ENCODE data around the gene KRTAP10-9.
"Not testable (repeated sequence)": the region's sequence is repeated elsewhere in the genome, so short reads cannot be mapped to it uniquely, and the experiment has no call there.

Gene KRTAP10-9

GRCh38 chr21:44599264-44600029 is 27.4 kb upstream of the KRTAP10-9 start:
- no peak for DNase-seq (ENCODE audit: low read depth)
- H3K4me3 ChIP-seq (ENCODE audit: low read depth, low read length): no peak overlapping the region
- TF ChIP-seq CTCF (conservative IDR thresholded peaks at IDR 0.05; ENCODE audit: low read depth, low read length): no peak

- DNase-seq (ENCODE audit: low read depth); H3K4me3 ChIP-seq (ENCODE audit: low read depth, low read length): not testable (repeated sequence)
Measured at GRCh38 chr21:44600118-44600978, 26.5 kb upstream of the KRTAP10-9 start, which contains the start of gene KRTAP10-7. KRTAP10-7 (plus strand) TSS chr21:44600597; CDS start chr21:44600622, 25 bp downstream.

GRCh38 chr21:44601091-44601490 is 25.8 kb upstream of the KRTAP10-9 start:
- H3K4me3 ChIP-seq (ENCODE audit: low read depth, low read length); DNase-seq (ENCODE audit: low read depth): not testable (repeated sequence)

DNA sequence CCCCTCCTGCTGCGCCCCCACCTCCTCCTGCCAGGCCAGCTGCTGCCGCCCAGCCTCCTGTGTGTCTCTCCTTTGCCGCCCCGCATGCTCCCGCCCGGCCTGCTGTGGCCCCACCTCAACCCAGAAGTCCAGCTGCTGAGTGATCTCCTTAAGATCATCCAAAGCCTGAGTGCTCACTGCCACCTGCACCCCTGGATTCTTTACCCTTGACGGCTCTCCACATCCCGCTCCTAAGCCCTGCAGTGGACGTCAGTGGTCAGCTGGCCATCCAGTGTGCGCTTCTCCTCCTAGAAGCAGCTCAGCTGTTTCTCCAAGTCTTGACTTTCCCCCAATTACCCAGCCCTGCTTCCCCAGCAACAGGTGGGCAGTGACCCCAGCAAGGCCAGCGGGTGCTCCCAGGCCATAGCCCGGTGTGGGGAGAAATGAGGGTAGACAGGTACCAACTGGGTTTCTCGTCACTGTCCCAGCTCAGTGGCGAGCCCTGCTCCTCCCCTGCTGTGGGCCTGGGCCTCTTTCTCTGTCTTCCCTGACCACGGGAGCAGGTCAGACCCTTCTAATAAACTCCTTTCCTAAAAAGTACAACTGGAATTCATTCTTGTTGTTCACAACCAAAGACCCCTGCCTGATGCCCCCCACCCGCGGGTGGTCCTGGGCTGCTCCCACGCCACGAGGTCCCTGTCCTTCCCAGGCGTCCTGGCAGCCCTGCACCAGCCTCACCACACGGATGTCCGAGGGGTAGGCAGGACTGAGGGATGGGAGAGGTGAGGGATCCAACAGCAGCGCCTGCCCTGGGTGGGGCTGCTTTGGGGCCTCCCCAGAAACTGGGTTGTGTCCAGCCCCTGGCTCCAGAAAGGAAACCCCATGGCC is 25.1 kb upstream of the KRTAP10-9 start:
- DNase-seq (ENCODE audit: low read depth): no peak
- H3K4me3 ChIP-seq (ENCODE audit: low read depth, low read length): no peak overlapping the region
- no peak for TF ChIP-seq CTCF (conservative IDR thresholded peaks at IDR 0.05; ENCODE audit: low read depth, low read length)

DNA sequence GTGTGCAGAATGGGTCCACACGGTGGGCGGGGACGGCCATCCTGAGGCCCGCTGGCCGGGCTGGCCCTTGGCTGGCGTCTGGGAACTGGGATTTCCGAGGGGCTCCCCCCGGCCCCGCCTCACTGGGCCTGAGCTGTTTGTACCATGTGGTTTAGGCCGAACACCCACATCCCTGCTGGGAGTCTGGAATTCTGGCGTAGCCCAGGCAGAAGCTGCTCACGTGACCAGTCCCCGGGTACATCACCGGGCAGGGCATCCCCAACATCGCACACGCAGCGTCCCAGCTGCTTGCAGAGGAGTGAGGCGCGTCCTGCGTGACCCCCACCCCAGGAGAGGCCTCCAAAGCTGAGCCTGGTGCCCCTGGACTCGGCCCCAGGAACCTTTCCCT is 24.4 kb upstream of the KRTAP10-9 start:
- no peak for DNase-seq (ENCODE audit: low read depth)
- no peak overlapping the region for H3K4me3 ChIP-seq (ENCODE audit: low read depth, low read length)
- no peak for TF ChIP-seq CTCF (conservative IDR thresholded peaks at IDR 0.05; ENCODE audit: low read depth, low read length)

- TF ChIP-seq CTCF (conservative IDR thresholded peaks at IDR 0.05; ENCODE audit: low read depth, low read length): no peak
- no peak for DNase-seq (ENCODE audit: low read depth)
- H3K4me3 ChIP-seq (ENCODE audit: low read depth, low read length): no peak overlapping the region
Measured at GRCh38 chr21:44603109-44603875, 23.6 kb upstream of the KRTAP10-9 start.

DNA sequence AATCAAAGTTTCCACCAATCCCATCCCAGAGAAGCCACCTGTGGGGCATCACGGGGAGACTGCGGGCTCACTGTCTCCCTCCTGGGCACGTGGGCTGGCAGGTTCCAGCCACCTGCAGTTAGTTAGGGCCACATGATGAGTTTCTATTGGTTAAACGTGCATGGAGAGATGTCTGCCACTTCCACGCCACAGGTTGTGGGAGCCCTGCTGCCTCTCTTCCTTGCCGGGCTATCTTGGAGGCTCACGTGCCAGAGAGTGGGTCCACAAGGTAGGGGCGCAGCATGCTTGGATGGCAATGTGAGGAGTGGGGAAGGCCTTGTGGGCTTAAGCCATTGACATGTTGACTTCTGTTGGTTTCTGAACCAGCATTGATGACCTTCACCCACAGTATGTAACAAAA is 23.0 kb upstream of the KRTAP10-9 start:
- no peak overlapping the region for H3K4me3 ChIP-seq (ENCODE audit: low read depth, low read length)
- TF ChIP-seq CTCF (conservative IDR thresholded peaks at IDR 0.05; ENCODE audit: low read depth, low read length): no peak

More for the DNA sequence above, 23.0 kb upstream of the KRTAP10-9 start:
- no peak for DNase-seq (ENCODE audit: low read depth)

Measured in choroid plexus epithelial cell (primary cell).